Vagina (tissue), 2 donors: ENCODE measurements around the gene IP6K2. TPM values are rescaled to one million over a fixed set of nuclear protein-coding genes. Genes with fewer than 3 reads are reported as not detected.

ENCODE experiments used
- DNase-seq, 2 donors: peaks; one replicate each; pipeline ENCODE4 v3.0.0-alpha.2; 2017; ENCODE audit errors: extremely low spot score in 2 of 2
- H3K27ac ChIP-seq: fragments of 200-600 bp; sonication (generic); one replicate; pipeline ENCODE4 v1.5.1; 2019
- H3K27me3 ChIP-seq: fragments of 200-600 bp; sonication (generic); one replicate; pipeline ENCODE4 v1.5.1; 2019
- H3K36me3 ChIP-seq, 2 donors: fragments of 200-600 bp; sonication (generic); one replicate each; pipeline ENCODE4 v1.5.1; 2017 to 2019
- H3K4me1 ChIP-seq: fragments of 200-600 bp; sonication (generic); one replicate; pipeline ENCODE4 v1.5.1; 2019
- H3K4me3 ChIP-seq, 2 donors: fragments of 200-600 bp; sonication (generic); 1 replicate in 1 of 2; 2 replicates in 1 of 2; pipeline ENCODE4 v1.5.1; 2016 to 2019
- H3K9me3 ChIP-seq: fragments of 200-600 bp; sonication (generic); one replicate; pipeline ENCODE4 v1.5.1; 2019
- POLR2A ChIP-seq, 2 donors: fragments of 450-650 bp; IDR thresholded peaks; one replicate each; pipeline ENCODE4 v1.6.1; 2017; ENCODE audit warnings: antibody characterized with exemption in 2 of 2, mild to moderate bottlenecking in 2 of 2, moderate library complexity in 2 of 2
- POLR2AphosphoS5 ChIP-seq, 2 donors: sonication (generic); formaldehyde crosslinking; IDR thresholded peaks; one replicate each; pipeline ENCODE4 v1.9.0; 2017; ENCODE audit warnings: antibody characterized with exemption in 2 of 2, mild to moderate bottlenecking in 2 of 2, low read depth in 1 of 2; ENCODE audit not compliant: insufficient read depth in 1 of 2
- intact Hi-C: fragments of 100-400 bp; cut with DNase I; formaldehyde crosslinking; loops from one replicate; pipeline ENCODE4 v1.15.1; 2023
- total RNA-seq: library from RNA; depleted of rRNA; stranded (reverse); fragments of >200 nt; gene quantifications from one replicate; pipeline ENCODE4 v1.2.3, GENCODE V29; 2016
- TF ChIP-seq, protein P1 (sequence below), 3 experiments: fragments of 450-650 bp in 2 of 3; fragments of 200-600 bp in 1 of 3; sonication (generic) in 1 of 3; IDR thresholded peaks; one replicate each; pipeline ENCODE4 v1.5.1; 2017 to 2019; ENCODE audit warnings: antibody characterized with exemption in 3 of 3, mild to moderate bottlenecking in 2 of 3, moderate library complexity in 2 of 3

IP6K2 gene
- total RNA-seq, 1 donor from 2014 or later: 119 TPM

GRCh38 chr3:48692551-48692950 lies 24.5 kb downstream of the IP6K2 start:
- Histone ChIP-seq H3K9me3 (no peaks in the 10 kb centered on the region), H3K36me3 (peaks cover 3 to 61% of the 10 kb centered on the region in 2 donors), H3K27ac (no peak overlapping the region), H3K27me3 (no peaks in the 10 kb centered on the region), H3K4me1 (peaks cover 47% of the 10 kb centered on the region), H3K4me3 (no peak overlapping the region)
- intact Hi-C loops: no loop called here
- no peak for DNase-seq
- TF ChIP-seq, protein P1, sequence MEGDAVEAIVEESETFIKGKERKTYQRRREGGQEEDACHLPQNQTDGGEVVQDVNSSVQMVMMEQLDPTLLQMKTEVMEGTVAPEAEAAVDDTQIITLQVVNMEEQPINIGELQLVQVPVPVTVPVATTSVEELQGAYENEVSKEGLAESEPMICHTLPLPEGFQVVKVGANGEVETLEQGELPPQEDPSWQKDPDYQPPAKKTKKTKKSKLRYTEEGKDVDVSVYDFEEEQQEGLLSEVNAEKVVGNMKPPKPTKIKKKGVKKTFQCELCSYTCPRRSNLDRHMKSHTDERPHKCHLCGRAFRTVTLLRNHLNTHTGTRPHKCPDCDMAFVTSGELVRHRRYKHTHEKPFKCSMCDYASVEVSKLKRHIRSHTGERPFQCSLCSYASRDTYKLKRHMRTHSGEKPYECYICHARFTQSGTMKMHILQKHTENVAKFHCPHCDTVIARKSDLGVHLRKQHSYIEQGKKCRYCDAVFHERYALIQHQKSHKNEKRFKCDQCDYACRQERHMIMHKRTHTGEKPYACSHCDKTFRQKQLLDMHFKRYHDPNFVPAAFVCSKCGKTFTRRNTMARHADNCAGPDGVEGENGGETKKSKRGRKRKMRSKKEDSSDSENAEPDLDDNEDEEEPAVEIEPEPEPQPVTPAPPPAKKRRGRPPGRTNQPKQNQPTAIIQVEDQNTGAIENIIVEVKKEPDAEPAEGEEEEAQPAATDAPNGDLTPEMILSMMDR (IDR thresholded peaks at IDR 0.05): no peak
- TF ChIP-seq POLR2AphosphoS5 (IDR thresholded peaks at IDR 0.05; ENCODE audit: insufficient read depth in 1 of 2, low read depth in 1 of 2) (no peak), POLR2A (IDR thresholded peaks at IDR 0.05) (no peak)

DNA sequence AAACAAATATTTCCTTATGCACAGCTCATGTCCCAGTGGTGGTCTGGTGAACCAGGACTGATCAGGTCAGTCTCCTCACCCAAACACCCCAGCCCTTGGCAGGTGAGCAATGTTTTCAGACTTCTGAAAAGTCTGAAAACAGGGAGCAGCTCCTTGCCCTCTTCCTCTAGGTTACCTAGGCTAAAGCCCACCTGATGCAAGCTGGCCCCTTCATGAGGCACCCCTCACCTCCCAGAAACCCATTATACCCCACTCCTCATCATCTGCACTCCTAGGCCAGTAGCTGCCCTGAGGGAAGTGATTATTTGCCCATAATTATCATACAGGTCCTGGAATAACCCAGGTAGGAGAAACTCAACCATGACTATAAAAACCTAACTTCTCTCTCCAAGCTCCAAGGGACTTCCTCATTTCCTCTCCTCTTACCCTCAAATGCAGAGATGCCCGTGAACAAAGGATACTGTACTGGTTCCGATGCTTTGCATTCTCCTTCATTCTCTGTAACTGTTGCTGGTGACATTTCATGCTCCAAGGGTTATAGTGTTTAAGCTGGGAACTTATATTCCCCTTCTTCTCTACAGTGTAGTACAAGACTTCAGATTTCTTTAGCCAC lies 26.1 kb downstream of the IP6K2 start:
- H3K27me3 ChIP-seq: no peaks in the 10 kb centered on the region
- intact Hi-C loops: no loop called here
- TF ChIP-seq, protein P1 (IDR thresholded peaks at IDR 0.05): no peak
- TF ChIP-seq POLR2AphosphoS5 (IDR thresholded peaks at IDR 0.05; ENCODE audit: insufficient read depth in 1 of 2, low read depth in 1 of 2) (no peak), POLR2A (IDR thresholded peaks at IDR 0.05) (no peak)
- H3K4me1 ChIP-seq: peaks cover 45% of the 10 kb centered on the region
- H3K27ac ChIP-seq: no peak overlapping the region
- H3K36me3 ChIP-seq: peaks cover 3 to 61% of the 10 kb centered on the region in 2 donors
- no peak for DNase-seq
- H3K9me3 ChIP-seq: no peaks in the 10 kb centered on the region
- H3K4me3 ChIP-seq: no peak overlapping the region

DNA sequence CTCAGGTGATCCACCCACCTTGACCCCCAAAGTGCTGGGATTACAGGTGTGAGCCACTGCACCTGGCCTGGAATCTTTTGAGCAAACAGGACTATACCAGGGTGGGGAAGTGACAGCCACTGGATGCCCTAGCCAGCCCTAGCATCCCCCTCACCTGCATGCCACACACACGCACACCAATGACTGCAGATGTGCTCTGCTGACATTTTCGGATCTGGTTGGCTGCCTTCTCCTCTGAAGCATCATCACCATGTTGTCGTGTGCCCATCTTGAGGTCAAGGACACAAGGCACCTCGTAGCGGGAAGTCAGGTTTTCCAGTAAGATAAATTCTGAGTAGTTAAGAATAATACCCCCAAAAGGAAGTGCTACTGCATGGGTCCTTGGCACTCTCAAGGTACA lies 27.6 kb downstream of the IP6K2 start:
- H3K9me3 ChIP-seq: no peaks in the 10 kb centered on the region
- no peak overlapping the region for H3K4me3 ChIP-seq
- TF ChIP-seq POLR2A (IDR thresholded peaks at IDR 0.05) (no peak), POLR2AphosphoS5 (IDR thresholded peaks at IDR 0.05; ENCODE audit: insufficient read depth in 1 of 2, low read depth in 1 of 2) (no peak)
- TF ChIP-seq, protein P1 (IDR thresholded peaks at IDR 0.05): no peak
- H3K27ac ChIP-seq: no peak overlapping the region
- H3K4me1 ChIP-seq: peaks cover 41% of the 10 kb centered on the region
- intact Hi-C loops: no loop called here
- H3K36me3 ChIP-seq: peaks cover 3 to 61% of the 10 kb centered on the region in 2 donors
- H3K27me3 ChIP-seq: no peaks in the 10 kb centered on the region
- DNase-seq: no peak

DNA sequence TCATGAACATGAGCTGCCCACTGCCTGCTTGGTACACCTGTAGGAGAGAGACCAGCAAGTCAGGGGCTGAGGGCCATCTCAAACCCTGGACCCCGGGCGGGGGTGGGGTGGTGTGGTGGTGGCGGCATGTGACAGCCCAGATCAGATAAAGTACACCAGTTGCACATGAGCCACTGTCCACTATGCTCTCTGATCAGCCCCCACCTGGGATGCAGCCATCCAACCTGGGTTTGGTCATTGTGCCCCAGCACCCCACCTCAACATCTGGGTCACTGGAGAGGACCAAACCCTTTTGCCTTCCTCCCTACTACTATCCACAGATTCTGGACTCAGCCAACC lies 28.3 kb downstream of the IP6K2 start:
- intact Hi-C loops: no loop called here
- H3K4me1 ChIP-seq: peaks cover 41% of the 10 kb centered on the region
- no peak overlapping the region for H3K27ac ChIP-seq
- H3K9me3 ChIP-seq: no peaks in the 10 kb centered on the region
- H3K36me3 ChIP-seq: peaks cover 3 to 54% of the 10 kb centered on the region in 2 donors
- H3K4me3 ChIP-seq: no peak overlapping the region
- TF ChIP-seq, protein P1 (IDR thresholded peaks at IDR 0.05): no peak
- no peak for TF ChIP-seq POLR2A (IDR thresholded peaks at IDR 0.05)
- no peak for TF ChIP-seq POLR2AphosphoS5 (IDR thresholded peaks at IDR 0.05; ENCODE audit: insufficient read depth in 1 of 2, low read depth in 1 of 2)
- DNase-seq: no peak
- H3K27me3 ChIP-seq: no peaks in the 10 kb centered on the region

DNA sequence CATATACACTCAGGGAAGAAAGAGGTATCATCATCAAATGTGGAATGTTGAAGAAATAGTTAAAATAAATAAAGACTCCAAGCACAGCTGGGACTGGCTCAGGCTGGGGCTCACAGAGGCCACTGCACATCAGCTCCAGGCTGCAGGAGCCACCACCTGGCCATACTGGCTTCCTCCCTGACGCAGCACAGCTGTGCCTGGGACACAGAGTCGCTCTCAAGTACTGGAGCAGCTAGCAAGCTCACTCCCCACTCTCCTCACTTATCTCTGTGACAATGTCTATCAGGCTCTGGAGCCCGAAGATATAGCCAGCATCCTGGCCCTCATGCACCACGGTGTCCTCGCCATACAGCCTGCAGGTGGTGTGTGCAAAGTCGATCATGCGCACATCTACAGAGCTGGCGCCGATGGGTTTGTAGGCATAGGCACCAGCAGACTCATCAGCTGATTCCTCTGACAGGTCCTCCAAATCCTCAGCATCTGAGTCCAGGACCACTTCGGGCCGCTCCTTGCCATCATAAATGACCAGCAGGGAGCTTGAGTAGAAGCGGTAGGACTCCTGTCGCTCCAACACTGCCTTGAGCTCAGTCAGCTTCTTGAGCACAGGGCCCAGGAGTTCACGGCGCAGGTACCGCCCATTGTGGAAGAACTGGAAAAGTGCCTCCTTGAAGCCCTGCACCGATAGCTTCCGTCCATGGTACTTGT lies 28.8 kb downstream of the IP6K2 start:
- DNase-seq: no peak
- H3K27me3 ChIP-seq: no peaks in the 10 kb centered on the region
- peaks cover 41% of the 10 kb centered on the region for H3K4me1 ChIP-seq
- H3K36me3 ChIP-seq: peaks cover 3 to 49% of the 10 kb centered on the region in 2 donors
- intact Hi-C loops: no loop called here
- no peak overlapping the region for H3K27ac ChIP-seq
- H3K4me3 ChIP-seq: no peak overlapping the region
- no peak for TF ChIP-seq POLR2A (IDR thresholded peaks at IDR 0.05)
- TF ChIP-seq, protein P1 (IDR thresholded peaks at IDR 0.05): no peak
- TF ChIP-seq POLR2AphosphoS5 (IDR thresholded peaks at IDR 0.05; ENCODE audit: insufficient read depth in 1 of 2, low read depth in 1 of 2): no peak
- H3K9me3 ChIP-seq: no peaks in the 10 kb centered on the region
